Measurements from ENCODE around the gene KLHL29. TPM values are rescaled to one million over a fixed set of nuclear protein-coding genes. Genes with fewer than 3 reads are reported as not detected.

The KLHL29 gene
- total RNA-seq, 1 experiment from 2014 or later = 16.7 TPM

- TF ChIP-seq REST (IDR thresholded peaks at IDR 0.05; ENCODE audit: low read depth) (no peak), POLR2A (IDR thresholded peaks at IDR 0.05; ENCODE audit: borderline replicate concordance, extremely low read depth, insufficient read depth, insufficient read length) (no peak), FOSL1 (IDR thresholded peaks at IDR 0.05; ENCODE audit: low read depth) (no peak)
Measured at GRCh38 chr2:23386339-23387220, 1.6 kb downstream of the KLHL29 start (continued).

GRCh38 chr2:23387221-23387550 is 2.2 kb downstream of the KLHL29 start:
- CTCF ChIA-PET = no interaction called here
- H3K9ac ChIP-seq (ENCODE audit: low read length) = no peak overlapping the region

More at GRCh38 chr2:23387221-23387550, 2.2 kb downstream of the KLHL29 start:
- no peaks in the 10 kb centered on the region for H3K27me3 ChIP-seq (ENCODE audit: insufficient read depth, low read length)
- peaks cover 60% of the 10 kb centered on the region for H3K79me2 ChIP-seq (ENCODE audit: insufficient read depth, low read length)
- H4K20me1 ChIP-seq (ENCODE audit: insufficient read depth) = no peaks in the 10 kb centered on the region
- no peak for TF ChIP-seq YY1 (IDR thresholded peaks at IDR 0.05; ENCODE audit: extremely low read depth, insufficient replicate concordance, low read depth, low read length)
- TF ChIP-seq RAD21 (IDR thresholded peaks at IDR 0.05; ENCODE audit: low read depth) = no peak
- TF ChIP-seq FOSL1 (IDR thresholded peaks at IDR 0.05; ENCODE audit: low read depth) = no peak
- no peak for TF ChIP-seq REST (IDR thresholded peaks at IDR 0.05; ENCODE audit: low read depth)
- TF ChIP-seq SIN3A (IDR thresholded peaks at IDR 0.05; ENCODE audit: low read depth) = no peak
- H3K36me3 ChIP-seq (ENCODE audit: control insufficient read depth in 1 of 2, insufficient read depth in 2 of 2, low read length in 2 of 2) = no peaks in the 10 kb centered on the region
- no peaks in the 10 kb centered on the region for H3K9me3 ChIP-seq (ENCODE audit: control insufficient read depth in 1 of 2, insufficient read depth in 1 of 2, low read depth in 1 of 2, low read length in 2 of 2)
- BruUV-seq (replicated peaks) = no TSS peak
- peak overlapping the region; percentile 91; the same call in 1 of the 2 replicates for H3K4me2 ChIP-seq (ENCODE audit: low read length)
- intact Hi-C loops (cut with micrococcal nuclease) = no loop called here
- H3K4me3 ChIP-seq (replicated peaks in 1 of 2; ENCODE audit: low read depth in 1 of 2, low read length in 2 of 2) = no peak overlapping the region
- POLR2A ChIA-PET = no interaction called here
- no peak overlapping the region for H2AFZ ChIP-seq (ENCODE audit: low read depth, low read length, poor library complexity, severe bottlenecking)
- no peak for DNase-seq (ENCODE audit: low read depth, low spot score)
- H3K4me1 ChIP-seq (ENCODE audit: control insufficient read depth in 1 of 2, insufficient read depth in 2 of 2, low read length in 2 of 2) = peaks cover 2 to 21% of the 10 kb centered on the region in 2 experiments; a peak in 3 of 4 replicates
- RAD21 ChIA-PET (ENCODE audit: low non-redundant PET in 1 of 2, low total read pairs in 2 of 2, uncharacterized antibody in 2 of 2, unreplicated experiment in 2 of 2) = no interaction called here
- ATAC-seq = no peak
- H3K9me2 ChIP-seq (ENCODE audit: insufficient read depth) = no peaks in the 10 kb centered on the region
- H3K27ac ChIP-seq (ENCODE audit: low read depth, low read length) = no peak overlapping the region
